BLaER1 (cell line): ENCODE measurements around the gene TMEM178B.

ENCODE experiments used
- H3K27ac ChIP-seq: shearing (Covaris generic); formaldehyde crosslinking; 2 replicates; pipeline ENCODE4 v1.8.1; 2022
- H3K27me3 ChIP-seq: shearing (Covaris generic); formaldehyde crosslinking; 2 replicates; pipeline ENCODE4 v1.8.1; 2022
- H3K36me3 ChIP-seq: shearing (Covaris generic); formaldehyde crosslinking; 2 replicates; pipeline ENCODE4 v1.8.1; 2022
- H3K4me1 ChIP-seq: shearing (Covaris generic); formaldehyde crosslinking; 2 replicates; pipeline ENCODE4 v1.8.1; 2022
- H3K4me2 ChIP-seq: shearing (Covaris generic); formaldehyde crosslinking; 2 replicates; pipeline ENCODE4 v1.8.1; 2022
- H3K4me3 ChIP-seq: shearing (Covaris generic); formaldehyde crosslinking; 2 replicates; pipeline ENCODE4 v1.8.1; 2022
- H3K9ac ChIP-seq: shearing (Covaris generic); formaldehyde crosslinking; 2 replicates; pipeline ENCODE4 v1.8.1; 2022
- H3K9me3 ChIP-seq: shearing (Covaris generic); formaldehyde crosslinking; 2 replicates; pipeline ENCODE4 v1.8.1; 2022
- H4K20me1 ChIP-seq: shearing (Covaris generic); formaldehyde crosslinking; 2 replicates; pipeline ENCODE4 v1.8.1; 2022
- Cebpa-rat ChIP-seq: shearing (Covaris generic); IDR thresholded peaks from 2 replicates; pipeline ENCODE4 v1.8.1; 2022

TMEM178B gene

GRCh38 chr7:141406347-141406746 is 332.5 kb downstream of the TMEM178B start:
- H3K27ac ChIP-seq, result no peak overlapping the region
- H3K36me3 ChIP-seq, result no peaks in the 10 kb centered on the region
- no peak for TF ChIP-seq Cebpa-rat
- no peak overlapping the region for H3K9ac ChIP-seq
- no peaks in the 10 kb centered on the region for H3K9me3 ChIP-seq
- H4K20me1 ChIP-seq, result no peaks in the 10 kb centered on the region
- no peak overlapping the region for H3K4me3 ChIP-seq
- H3K27me3 ChIP-seq, result no peaks in the 10 kb centered on the region
- no peak overlapping the region for H3K4me2 ChIP-seq
- no peaks in the 10 kb centered on the region for H3K4me1 ChIP-seq

DNA sequence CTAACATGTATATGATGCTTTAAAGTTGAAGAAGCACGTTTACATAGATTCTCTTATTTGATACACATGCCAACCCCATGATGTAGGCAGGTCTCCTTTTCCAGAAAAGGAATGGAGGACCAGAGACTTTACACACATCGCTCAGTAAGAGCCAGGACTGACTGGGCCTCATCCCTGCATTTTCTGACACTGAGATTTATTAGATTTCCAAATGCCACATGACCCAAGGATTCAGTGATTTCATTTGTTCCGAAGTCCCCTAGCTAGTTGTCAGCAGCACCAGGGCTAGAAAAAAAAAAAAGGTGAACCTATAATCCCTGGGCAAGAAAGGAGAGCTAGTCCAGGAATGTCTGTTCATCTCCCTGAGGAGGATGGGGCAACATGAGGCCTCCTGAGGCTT is 334.0 kb downstream of the TMEM178B start:
- TF ChIP-seq Cebpa-rat, result no peak
- H3K36me3 ChIP-seq, result no peaks in the 10 kb centered on the region
- H3K27me3 ChIP-seq, result no peaks in the 10 kb centered on the region
- H3K9ac ChIP-seq, result no peak overlapping the region
- no peaks in the 10 kb centered on the region for H3K9me3 ChIP-seq
- no peak overlapping the region for H3K27ac ChIP-seq
- H3K4me1 ChIP-seq, result no peaks in the 10 kb centered on the region
- no peak overlapping the region for H3K4me2 ChIP-seq
- no peak overlapping the region for H3K4me3 ChIP-seq
- H4K20me1 ChIP-seq, result no peaks in the 10 kb centered on the region

GRCh38 chr7:141408440-141408839 is 334.6 kb downstream of the TMEM178B start:
- Histone ChIP-seq H3K9ac (no peak overlapping the region), H3K9me3 (no peaks in the 10 kb centered on the region), H3K27ac (no peak overlapping the region), H3K27me3 (no peaks in the 10 kb centered on the region), H3K4me3 (no peak overlapping the region), H3K36me3 (no peaks in the 10 kb centered on the region), H4K20me1 (no peaks in the 10 kb centered on the region), H3K4me1 (no peaks in the 10 kb centered on the region), H3K4me2 (no peak overlapping the region)
- TF ChIP-seq Cebpa-rat, result no peak

DNA sequence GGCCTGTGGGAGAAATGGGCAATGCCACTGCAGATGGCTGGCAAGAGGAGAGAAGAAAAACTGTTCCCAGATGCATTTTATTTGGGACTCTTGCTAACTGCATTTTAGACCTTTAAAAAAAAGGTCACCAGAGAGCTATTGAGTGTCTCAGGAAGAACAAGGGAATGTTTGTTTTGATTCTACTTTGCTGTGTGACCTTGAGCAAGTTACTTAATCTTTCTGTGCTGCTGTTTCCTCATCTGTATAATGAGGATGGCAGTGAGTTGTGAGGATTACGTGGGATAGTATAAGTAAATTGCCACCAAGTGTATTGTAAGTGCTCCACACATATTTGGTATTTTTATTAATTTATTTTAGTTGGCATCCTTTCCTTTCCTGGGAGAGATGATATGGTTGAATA is 335.4 kb downstream of the TMEM178B start:
- no peak overlapping the region for H3K4me2 ChIP-seq
- no peaks in the 10 kb centered on the region for H4K20me1 ChIP-seq
- H3K9ac ChIP-seq, result no peak overlapping the region
- no peaks in the 10 kb centered on the region for H3K4me1 ChIP-seq
- no peaks in the 10 kb centered on the region for H3K27me3 ChIP-seq
- no peak for TF ChIP-seq Cebpa-rat
- no peaks in the 10 kb centered on the region for H3K9me3 ChIP-seq
- H3K4me3 ChIP-seq, result no peak overlapping the region
- H3K36me3 ChIP-seq, result no peaks in the 10 kb centered on the region
- no peak overlapping the region for H3K27ac ChIP-seq

GRCh38 chr7:141409801-141410329 is 336.0 kb downstream of the TMEM178B start:
- Histone ChIP-seq H3K36me3 (no peaks in the 10 kb centered on the region), H4K20me1 (no peaks in the 10 kb centered on the region), H3K4me1 (no peaks in the 10 kb centered on the region), H3K9me3 (no peaks in the 10 kb centered on the region), H3K4me3 (no peak overlapping the region), H3K27me3 (no peaks in the 10 kb centered on the region), H3K27ac (no peak overlapping the region), H3K4me2 (no peak overlapping the region), H3K9ac (no peak overlapping the region)
- TF ChIP-seq Cebpa-rat, result no peak

DNA sequence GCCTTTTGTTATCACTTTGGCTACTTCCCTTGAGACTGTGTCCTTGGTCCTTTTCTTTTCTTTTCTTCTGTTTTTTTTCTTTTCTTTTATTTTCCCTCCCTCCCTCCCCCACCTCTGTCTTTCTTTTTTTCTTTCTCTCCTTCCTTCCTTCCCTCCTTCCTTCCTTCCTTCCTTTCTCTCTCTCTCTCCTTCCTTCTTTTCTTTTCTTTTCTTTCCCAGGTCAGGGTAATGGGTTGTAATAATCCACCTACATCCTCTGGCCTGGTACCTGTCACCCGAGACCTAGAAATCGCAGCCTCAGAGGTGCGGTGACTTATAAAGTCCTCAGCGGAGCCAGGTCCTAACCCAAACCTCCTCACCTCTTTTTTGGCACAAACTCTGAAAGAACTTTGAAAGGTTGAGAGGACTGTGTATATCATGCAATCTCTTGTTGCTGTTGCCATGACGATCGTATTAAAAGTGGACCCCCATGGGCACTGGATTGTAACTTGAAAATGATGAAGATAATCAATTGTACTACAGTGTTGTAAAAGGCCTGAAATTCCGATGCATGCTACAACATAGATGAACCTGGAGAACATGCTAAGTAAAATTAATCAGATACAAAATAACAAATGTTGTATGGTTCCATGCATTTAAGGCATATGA is 336.6 kb downstream of the TMEM178B start:
- H3K4me2 ChIP-seq, result no peak overlapping the region
- H3K36me3 ChIP-seq, result no peaks in the 10 kb centered on the region
- H3K4me1 ChIP-seq, result no peaks in the 10 kb centered on the region
- no peak overlapping the region for H3K9ac ChIP-seq
- no peak overlapping the region for H3K4me3 ChIP-seq
- no peak for TF ChIP-seq Cebpa-rat
- no peaks in the 10 kb centered on the region for H3K9me3 ChIP-seq
- H4K20me1 ChIP-seq, result no peaks in the 10 kb centered on the region
- no peak overlapping the region for H3K27ac ChIP-seq
- no peaks in the 10 kb centered on the region for H3K27me3 ChIP-seq

- H3K36me3 ChIP-seq, result no peaks in the 10 kb centered on the region
- no peak overlapping the region for H3K9ac ChIP-seq
- no peaks in the 10 kb centered on the region for H4K20me1 ChIP-seq
- H3K9me3 ChIP-seq, result no peaks in the 10 kb centered on the region
- H3K27me3 ChIP-seq, result no peaks in the 10 kb centered on the region
- H3K4me3 ChIP-seq, result no peak overlapping the region
- H3K4me2 ChIP-seq, result no peak overlapping the region
- TF ChIP-seq Cebpa-rat, result peak; percentile 80; the same call in 1 of the 2 replicates
- H3K27ac ChIP-seq, result no peak overlapping the region
- H3K4me1 ChIP-seq, result no peaks in the 10 kb centered on the region
Observed at GRCh38 chr7:141411133-141411532, 337.3 kb downstream of the TMEM178B start.

- Histone ChIP-seq H3K27me3 (no peaks in the 10 kb centered on the region), H3K36me3 (no peaks in the 10 kb centered on the region), H3K9me3 (no peaks in the 10 kb centered on the region), H3K4me1 (no peaks in the 10 kb centered on the region), H3K9ac (no peak overlapping the region), H3K4me3 (no peak overlapping the region), H4K20me1 (no peaks in the 10 kb centered on the region), H3K4me2 (no peak overlapping the region), H3K27ac (no peak overlapping the region)
- TF ChIP-seq Cebpa-rat, result no peak
Observed at GRCh38 chr7:141415999-141416398, 342.1 kb downstream of the TMEM178B start.

- no peaks in the 10 kb centered on the region for H3K9me3 ChIP-seq
- H3K4me3 ChIP-seq, result no peak overlapping the region
- TF ChIP-seq Cebpa-rat, result no peak
- H4K20me1 ChIP-seq, result no peaks in the 10 kb centered on the region
- H3K4me1 ChIP-seq, result no peaks in the 10 kb centered on the region
- no peaks in the 10 kb centered on the region for H3K27me3 ChIP-seq
- H3K27ac ChIP-seq, result no peak overlapping the region
- H3K36me3 ChIP-seq, result no peaks in the 10 kb centered on the region
- H3K9ac ChIP-seq, result no peak overlapping the region
- H3K4me2 ChIP-seq, result no peak overlapping the region
Observed at GRCh38 chr7:141416650-141417270, 342.9 kb downstream of the TMEM178B start.

DNA sequence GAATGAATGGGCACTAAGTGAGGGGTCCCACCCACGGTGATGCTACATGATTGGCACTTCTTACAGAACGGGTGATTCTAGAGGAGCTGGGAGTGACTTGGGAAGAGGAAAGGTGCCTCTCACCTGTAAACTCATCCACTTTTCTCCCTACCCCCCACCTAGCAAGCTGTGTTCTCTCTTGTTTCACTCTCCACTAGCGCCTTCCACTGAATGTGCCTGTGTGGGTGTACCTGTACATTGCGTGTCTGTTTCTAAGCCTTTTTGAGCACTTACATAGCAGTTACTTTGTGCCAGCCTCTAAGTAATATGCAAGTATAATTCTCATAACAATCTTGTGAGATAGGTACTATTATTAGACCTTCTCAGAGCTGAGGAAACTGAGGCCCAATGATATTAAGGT is 343.6 kb downstream of the TMEM178B start:
- no peak overlapping the region for H3K9ac ChIP-seq
- H3K4me1 ChIP-seq, result no peaks in the 10 kb centered on the region
- H3K27me3 ChIP-seq, result no peaks in the 10 kb centered on the region
- H3K36me3 ChIP-seq, result no peaks in the 10 kb centered on the region
- no peaks in the 10 kb centered on the region for H4K20me1 ChIP-seq
- no peak overlapping the region for H3K4me2 ChIP-seq
- no peaks in the 10 kb centered on the region for H3K9me3 ChIP-seq
- H3K27ac ChIP-seq, result no peak overlapping the region
- no peak overlapping the region for H3K4me3 ChIP-seq
- no peak for TF ChIP-seq Cebpa-rat

GRCh38 chr7:141418066-141418465 is 344.2 kb downstream of the TMEM178B start:
- H3K36me3 ChIP-seq, result no peaks in the 10 kb centered on the region
- H3K9ac ChIP-seq, result no peak overlapping the region
- TF ChIP-seq Cebpa-rat, result no peak
- H3K9me3 ChIP-seq, result no peaks in the 10 kb centered on the region
- no peak overlapping the region for H3K27ac ChIP-seq
- no peaks in the 10 kb centered on the region for H3K27me3 ChIP-seq
- no peak overlapping the region for H3K4me2 ChIP-seq
- H3K4me3 ChIP-seq, result no peak overlapping the region
- H4K20me1 ChIP-seq, result no peaks in the 10 kb centered on the region
- H3K4me1 ChIP-seq, result no peaks in the 10 kb centered on the region
